SK-N-SH (cell line): ENCODE results near the gene PTPN14.

Source experiments
- CTCF ChIP-seq: fragments of 200-600 bp; sonication (generic); IDR thresholded peaks from 2 replicates; pipeline ENCODE4 v1.6.1; 2017; ENCODE audit warnings: antibody characterized with exemption, mild to moderate bottlenecking, moderate library complexity
- EP300 ChIP-seq, 2 experiments: IDR thresholded peaks; 2 replicates each; pipeline versions ENCODE4 v1.4.0 to v1.6.1; 2012; ENCODE audit warnings: borderline replicate concordance in 1 of 2, low read depth in 1 of 2, low read length in 1 of 2
- JUND ChIP-seq: IDR thresholded peaks from 2 replicates; pipeline ENCODE4 v1.4.0; 2012
- POLR2AphosphoS5 ChIP-seq: IDR thresholded peaks from 2 replicates; pipeline ENCODE4 v1.6.1; 2012; ENCODE audit warnings: low read depth, low read length
- TF ChIP-seq, protein P1 (sequence below): IDR thresholded peaks from 2 replicates; pipeline ENCODE4 v1.4.0; 2012; ENCODE audit warnings: low read depth

DNA sequence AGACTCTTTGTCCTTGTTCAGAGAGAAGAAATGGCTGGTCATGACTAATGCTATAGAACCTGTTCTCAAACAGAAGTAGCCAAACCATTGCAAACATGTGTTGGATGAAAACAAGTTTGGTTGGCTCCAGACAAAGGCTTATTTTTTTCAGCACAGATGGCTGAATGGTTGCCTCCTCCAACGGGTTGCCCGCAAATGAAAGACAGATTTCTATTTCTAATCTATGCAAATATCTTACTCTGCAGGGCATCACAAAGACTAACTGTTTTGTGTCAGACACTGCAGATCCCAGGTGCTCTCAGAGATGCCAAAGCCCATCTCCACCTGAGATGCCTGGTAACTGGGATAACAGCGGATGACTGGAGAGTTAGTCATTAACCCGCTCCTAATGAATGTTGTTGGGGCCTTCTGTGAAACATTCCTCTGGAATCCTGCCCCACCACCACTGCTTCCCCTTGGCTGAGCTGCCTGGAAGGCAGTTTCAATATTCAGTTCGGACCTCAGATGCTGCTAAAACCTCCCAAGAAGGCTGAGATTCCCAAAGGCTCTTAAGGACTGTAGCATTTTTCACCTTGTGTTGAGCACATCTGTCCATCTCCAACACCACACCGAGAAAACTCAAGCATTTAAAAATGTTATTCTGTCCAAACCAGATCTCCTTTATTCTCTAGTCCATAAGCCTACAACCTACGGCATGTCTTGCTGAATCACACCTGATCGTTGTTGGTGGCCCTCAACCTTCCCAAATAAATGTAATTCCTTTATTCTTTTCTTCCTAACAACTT is 104.4 kb downstream of the PTPN14 start:
- TF ChIP-seq POLR2AphosphoS5 (peak; percentile 95), EP300 (IDR thresholded peaks at IDR 0.05; ENCODE audit: borderline replicate concordance in 1 of 2, low read depth in 1 of 2, low read length in 1 of 2) (peak; percentile 89 to 99), CTCF (no peak), JUND (peak; percentile 97)
- TF ChIP-seq, protein P1, sequence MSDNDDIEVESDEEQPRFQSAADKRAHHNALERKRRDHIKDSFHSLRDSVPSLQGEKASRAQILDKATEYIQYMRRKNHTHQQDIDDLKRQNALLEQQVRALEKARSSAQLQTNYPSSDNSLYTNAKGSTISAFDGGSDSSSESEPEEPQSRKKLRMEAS, result peak; percentile 67
